ENCODE results near the gene PTPRN2.

DNA sequence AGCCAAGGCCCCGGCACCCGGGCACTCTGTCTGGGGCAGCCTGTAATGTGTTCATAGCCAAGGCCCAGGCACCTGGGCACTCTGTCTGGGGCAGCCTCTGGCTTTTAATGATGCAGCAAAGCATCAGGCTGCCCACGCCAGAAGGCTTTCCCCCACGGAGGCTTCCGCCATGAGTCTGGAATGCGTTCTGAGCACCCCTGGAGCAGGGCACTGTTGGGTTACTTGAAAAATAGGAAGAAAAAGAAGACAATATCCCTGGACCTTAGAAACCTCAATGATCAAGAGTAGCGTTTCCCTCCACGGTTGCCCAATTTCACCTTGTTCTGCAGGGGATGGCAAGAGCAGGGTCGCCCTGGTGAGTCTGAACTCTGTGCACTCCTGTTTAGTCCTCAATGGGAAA is 565.0 kb downstream of the PTPRN2 start:
- TF ChIP-seq CTCF (IDR thresholded peaks at IDR 0.05; ENCODE audit: low read depth, low read length) (no peak), POLR2A (IDR thresholded peaks at IDR 0.05; ENCODE audit: extremely low read depth, insufficient read length) (no peak)
